Liver (tissue), 9 donors: ENCODE results near the gene C11orf87. TPM values are rescaled to one million over a fixed set of nuclear protein-coding genes. Genes with fewer than 3 reads are reported as not detected.

Source experiments
- DNase-seq: peaks from one replicate; pipeline ENCODE4 v3.0.0-alpha.2; 2017; ENCODE audit warnings: low spot score
- H3K27ac ChIP-seq, 2 donors: one replicate each; pipeline ENCODE4 v1.7.0; 2013; ENCODE audit warnings: inconsistent platforms in 2 of 2, low read length in 2 of 2, control low read depth in 1 of 2, low read depth in 1 of 2, mild to moderate bottlenecking in 1 of 2
- H3K27me3 ChIP-seq, 4 donors: one replicate each; pipeline versions ENCODE4 v1.6.1 to v1.7.0; 2013; ENCODE audit warnings: low read length in 3 of 4, inconsistent platforms in 1 of 4, mild to moderate bottlenecking in 1 of 4, moderate library complexity in 1 of 4; ENCODE audit not compliant: control insufficient read depth in 4 of 4, insufficient read depth in 4 of 4
- H3K36me3 ChIP-seq, 4 donors: one replicate each; pipeline versions ENCODE4 v1.6.1 to v1.7.0; 2013; ENCODE audit warnings: low read length in 3 of 4, mild to moderate bottlenecking in 3 of 4, low read depth in 1 of 4, moderate library complexity in 1 of 4; ENCODE audit not compliant: control insufficient read depth in 4 of 4, insufficient read depth in 3 of 4
- H3K4me1 ChIP-seq, 4 donors: one replicate each; pipeline versions ENCODE4 v1.6.1 to v1.7.0; 2013; ENCODE audit warnings: low read length in 3 of 4, mild to moderate bottlenecking in 3 of 4, moderate library complexity in 1 of 4; ENCODE audit not compliant: control insufficient read depth in 4 of 4, insufficient read depth in 4 of 4
- H3K4me3 ChIP-seq, 3 donors: one replicate each; pipeline versions ENCODE4 v1.6.1 to v1.7.0; 2013; ENCODE audit warnings: low read length in 3 of 3, control low read depth in 1 of 3, low read depth in 1 of 3, mild to moderate bottlenecking in 1 of 3
- H3K9ac ChIP-seq, 2 donors: one replicate each; pipeline ENCODE4 v1.7.0; 2013; ENCODE audit warnings: low read length in 2 of 2, mild to moderate bottlenecking in 2 of 2, moderate library complexity in 2 of 2, control low read depth in 1 of 2, low read depth in 1 of 2
- H3K9me3 ChIP-seq, 4 donors: one replicate each; pipeline versions ENCODE4 v1.6.1 to v1.7.0; 2013; ENCODE audit warnings: low read length in 3 of 4; ENCODE audit not compliant: control insufficient read depth in 4 of 4
- ATF3 ChIP-seq: IDR thresholded peaks from 2 replicates; pipeline ENCODE4 v1.6.1; 2016; ENCODE audit warnings: antibody characterized with exemption
- CTCF ChIP-seq: fragments of 150-350 bp; IDR thresholded peaks from 2 replicates; pipeline ENCODE4 v1.5.1; 2017; ENCODE audit warnings: improper control_type of control experiment, low read depth, low read length; ENCODE audit not compliant: missing input control
- EGR1 ChIP-seq, 2 donors: IDR thresholded peaks; 2 replicates each; pipeline ENCODE4 v1.6.1; 2016 to 2018; ENCODE audit warnings: antibody characterized with exemption in 2 of 2, low read depth in 2 of 2
- FOXA1 ChIP-seq: IDR thresholded peaks from 2 replicates; pipeline ENCODE4 v1.6.1; 2016; ENCODE audit warnings: antibody characterized with exemption
- FOXA2 ChIP-seq: IDR thresholded peaks from 2 replicates; pipeline ENCODE4 v1.6.1; 2016; ENCODE audit warnings: antibody characterized with exemption
- GABPA ChIP-seq, 2 donors: IDR thresholded peaks in 1 of 2; conservative IDR thresholded peaks in 1 of 2; 2 replicates each; pipeline ENCODE4 v1.6.1; 2016; ENCODE audit warnings: antibody characterized with exemption in 2 of 2, mild to moderate bottlenecking in 1 of 2, moderate library complexity in 1 of 2
- HNF4A ChIP-seq, 2 donors: conservative IDR thresholded peaks; 2 replicates each; pipeline ENCODE4 v1.6.1; 2016; ENCODE audit warnings: antibody characterized with exemption in 2 of 2, mild to moderate bottlenecking in 2 of 2
- JUND ChIP-seq, 2 donors: IDR thresholded peaks; 2 replicates each; pipeline ENCODE4 v1.6.1; 2016; ENCODE audit warnings: antibody characterized with exemption in 2 of 2
- MAX ChIP-seq: IDR thresholded peaks from 2 replicates; pipeline ENCODE4 v1.6.1; 2016; ENCODE audit warnings: antibody characterized with exemption
- NR2F2 ChIP-seq: IDR thresholded peaks from 2 replicates; pipeline ENCODE4 v1.6.1; 2016; ENCODE audit warnings: antibody characterized with exemption
- RAD21 ChIP-seq, 2 donors: IDR thresholded peaks; 2 replicates each; pipeline ENCODE4 v1.6.1; 2016; ENCODE audit warnings: antibody characterized with exemption in 2 of 2, mild to moderate bottlenecking in 2 of 2
- REST ChIP-seq: IDR thresholded peaks from 2 replicates; pipeline ENCODE4 v1.6.1; 2016; ENCODE audit warnings: antibody characterized with exemption, mild to moderate bottlenecking
- RXRA ChIP-seq, 2 donors: IDR thresholded peaks; 2 replicates each; pipeline ENCODE4 v1.6.1; 2017 to 2018; ENCODE audit warnings: antibody characterized with exemption in 2 of 2, mild to moderate bottlenecking in 1 of 2
- SP1 ChIP-seq: IDR thresholded peaks from 2 replicates; pipeline ENCODE4 v1.6.1; 2018; ENCODE audit warnings: antibody characterized with exemption, mild to moderate bottlenecking
- TAF1 ChIP-seq: conservative IDR thresholded peaks from 2 replicates; pipeline ENCODE4 v1.6.1; 2016; ENCODE audit warnings: antibody characterized with exemption, mild to moderate bottlenecking
- YY1 ChIP-seq: IDR thresholded peaks from 2 replicates; pipeline ENCODE4 v1.6.1; 2016; ENCODE audit warnings: antibody characterized with exemption, mild to moderate bottlenecking
- ZBTB33 ChIP-seq: IDR thresholded peaks from 2 replicates; pipeline ENCODE4 v1.6.1; 2016; ENCODE audit warnings: antibody characterized with exemption
- whole genome bisulfite sequencing: extraction: QIAGEN DNeasy Blood & Tissue Kit; methylation state at CpG from one replicate; pipeline ENCODE4 v1.1.7; 2013; 5-methylcytosine and 5-hydroxymethylcytosine counted together
- polyA plus RNA-seq, 2 donors: library from polyadenylated mRNA; stranded (reverse) in 1 of 2; unstranded in 1 of 2; fragments of 200-250 nt in 1 of 2; fragments of >200 nt in 1 of 2; fragmentation: Nextera tagmentation in 1 of 2; extraction: Ambion mirVana in 1 of 2; gene quantifications; one replicate each; pipeline versions ENCODE4 v1.2.1 to v1.2.3, GENCODE V29; 2013 to 2015
- total RNA-seq, 2 donors: library from RNA; depleted of rRNA; stranded (reverse); fragments of >200 nt; gene quantifications; one replicate each; pipeline ENCODE4 v1.2.3, GENCODE V29; 2014
- donor health status: healthy.
- donor health status: healthy.
- donor health status: healthy.
- donor health status: healthy.
- donor health status: healthy.

The C11orf87 gene
- total and polyA plus RNA-seq, 4 donors = not detected

- 29% methylated on average over 3 of the region's 3 CpGs for WGBS
- no peak overlapping the region for H3K4me3 ChIP-seq
- TF ChIP-seq YY1 (no peak), ATF3 (no peak), SP1 (no peak), MAX (no peak)
- no peaks in the 10 kb centered on the region for H3K4me1 ChIP-seq
- no peak overlapping the region for H3K9ac ChIP-seq
- no peaks in the 10 kb centered on the region for H3K27me3 ChIP-seq
- no peaks in the 10 kb centered on the region for H3K9me3 ChIP-seq
- H3K36me3 ChIP-seq = no peaks in the 10 kb centered on the region
- no peak for DNase-seq
- H3K27ac ChIP-seq = no peak overlapping the region
Measured at GRCh38 chr11:109388982-109389381, 33.0 kb upstream of the C11orf87 start.

GRCh38 chr11:109390752-109391151 is 31.2 kb upstream of the C11orf87 start:
- no peak overlapping the region for H3K27ac ChIP-seq
- H3K36me3 ChIP-seq = no peaks in the 10 kb centered on the region
- H3K9me3 ChIP-seq = no peaks in the 10 kb centered on the region
- DNase-seq = no peak
- H3K9ac ChIP-seq = no peak overlapping the region
- TF ChIP-seq RAD21 (IDR thresholded peaks at IDR 0.05) (no peak), ATF3 (no peak), YY1 (no peak), MAX (no peak), NR2F2 (no peak), TAF1 (no peak), FOXA2 (no peak), GABPA (IDR thresholded peaks at IDR 0.05 in 1 of 2, conservative IDR thresholded peaks at IDR 0.05 in 1 of 2) (no peak), CTCF (no peak), FOXA1 (no peak), SP1 (no peak), JUND (IDR thresholded peaks at IDR 0.05) (no peak), ZBTB33 (no peak), HNF4A (conservative IDR thresholded peaks at IDR 0.05) (no peak)
- 57% methylated on average over 2 of the region's 2 CpGs for WGBS
- peaks cover 0 to 3% (median 0%) of the 10 kb centered on the region in 4 donors for H3K27me3 ChIP-seq
- no peaks in the 10 kb centered on the region for H3K4me1 ChIP-seq
- no peak overlapping the region for H3K4me3 ChIP-seq

GRCh38 chr11:109401545-109401944 is 20.4 kb upstream of the C11orf87 start:
- Histone ChIP-seq H3K9me3 (peaks cover 0 to 3% (median 0%) of the 10 kb centered on the region in 4 donors), H3K9ac (no peak overlapping the region), H3K4me1 (no peaks in the 10 kb centered on the region), H3K36me3 (no peaks in the 10 kb centered on the region), H3K27me3 (no peaks in the 10 kb centered on the region), H3K4me3 (no peak overlapping the region), H3K27ac (no peak overlapping the region)
- 53% methylated on average over 3 of the region's 3 CpGs for WGBS
- DNase-seq = no peak
- TF ChIP-seq EGR1 (IDR thresholded peaks at IDR 0.05; ENCODE audit: low read depth in 2 of 2) (no peak), TAF1 (no peak), SP1 (no peak), REST (no peak), RXRA (IDR thresholded peaks at IDR 0.05) (no peak), YY1 (no peak), FOXA2 (no peak), GABPA (IDR thresholded peaks at IDR 0.05 in 1 of 2, conservative IDR thresholded peaks at IDR 0.05 in 1 of 2) (no peak), FOXA1 (no peak), HNF4A (conservative IDR thresholded peaks at IDR 0.05) (no peak), NR2F2 (no peak), ATF3 (no peak), JUND (IDR thresholded peaks at IDR 0.05) (no peak), MAX (no peak)
